T-cell (primary cell): Measurements from ENCODE around the gene PLCXD3. TPM values are rescaled to one million over a fixed set of nuclear protein-coding genes. Genes with fewer than 3 reads are reported as not detected.

Source experiments
- ATAC-seq, 4 experiments: fragments of 200-7000 bp in 3 of 4; fragments of 150-1000 bp in 1 of 4; cut with Tn5 transposase; replicated peaks in 1 of 4; 1 replicate in 3 of 4; 2 replicates in 1 of 4; pipeline ENCODE4 v1.10.0; 2021; ENCODE audit warnings: moderate library complexity in 3 of 4, mild to moderate bottlenecking in 2 of 4, moderate number of reproducible peaks in 1 of 4
- CTCF ChIA-PET, 2 donors: fragments of 300-600 bp; sonication (Branson Sonifier 250); formaldehyde crosslinking; loops; one replicate each; lab custom pipeline; 2022; ENCODE audit warnings: antibody characterized with exemption in 2 of 2; lab: Charles Lee
- POLR2A ChIA-PET, 2 donors: fragments of 300-600 bp; sonication (Branson Sonifier 250); formaldehyde crosslinking; loops; one replicate each; lab custom pipeline; 2022; ENCODE audit warnings: antibody characterized with exemption in 2 of 2; lab: Charles Lee
- DNase-seq, 35 experiments: peaks; one replicate each; pipeline versions ENCODE4 v3.0.0 to v3.0.0-alpha.2; 2013 to 2023
- H3K27ac ChIP-seq: one replicate; pipeline ENCODE4 v1.5.1; 2013; ENCODE audit warnings: low read length
- H3K27me3 ChIP-seq, 2 experiments: replicated peaks in 1 of 2; 1 replicate in 1 of 2; 2 replicates in 1 of 2; pipeline versions ENCODE4 v1.6.1 to v1.7.0; 2013; ENCODE audit warnings: low read length in 1 of 2, mixed read lengths in 1 of 2; ENCODE audit not compliant: control insufficient read depth in 2 of 2, insufficient read depth in 2 of 2; ENCODE audit errors: extremely low read depth in 1 of 2
- H3K36me3 ChIP-seq, 2 donors: 1 replicate in 1 of 2; 2 replicates in 1 of 2; pipeline versions ENCODE4 v1.6.1 to v1.7.0; 2013; ENCODE audit warnings: low read length in 1 of 2; ENCODE audit not compliant: control insufficient read depth in 2 of 2, insufficient read depth in 1 of 2; ENCODE audit errors: extremely low read depth in 1 of 2
- H3K4me1 ChIP-seq, 2 experiments: 1 replicate in 1 of 2; 2 replicates in 1 of 2; pipeline versions ENCODE4 v1.6.1 to v1.7.0; 2013; ENCODE audit warnings: low read length in 2 of 2, mixed read lengths in 1 of 2; ENCODE audit not compliant: insufficient read depth in 2 of 2, control insufficient read depth in 1 of 2; ENCODE audit errors: extremely low read depth in 1 of 2
- H3K4me3 ChIP-seq, 2 donors: 1 replicate in 1 of 2; 2 replicates in 1 of 2; pipeline versions ENCODE4 v1.5.1 to v1.7.0; 2013; ENCODE audit warnings: mild to moderate bottlenecking in 2 of 2, low read length in 1 of 2, moderate library complexity in 1 of 2; ENCODE audit not compliant: control insufficient read depth in 1 of 2; ENCODE audit errors: extremely low read depth in 1 of 2
- H3K9me3 ChIP-seq: 2 replicates; pipeline ENCODE4 v1.7.0; 2013
- H3K27ac Mint-ChIP-seq, 2 donors: one replicate each; pipeline ENCODE4 v1.8.0; 2020 to 2021; ENCODE audit warnings: mild to moderate bottlenecking in 2 of 2, mixed read lengths in 2 of 2
- H3K27me3 Mint-ChIP-seq, 2 donors: one replicate each; pipeline ENCODE4 v1.8.0; 2021 to 2022; ENCODE audit warnings: mixed read lengths in 2 of 2
- H3K36me3 Mint-ChIP-seq: one replicate; pipeline ENCODE4 v1.8.0; 2021; ENCODE audit warnings: mixed read lengths
- H3K4me1 Mint-ChIP-seq, 3 donors: one replicate each; pipeline ENCODE4 v1.8.0; 2020 to 2022; ENCODE audit warnings: mixed read lengths in 3 of 3, mild to moderate bottlenecking in 1 of 3
- H3K4me3 Mint-ChIP-seq, 3 donors: one replicate each; pipeline ENCODE4 v1.8.0; 2020 to 2022; ENCODE audit warnings: mild to moderate bottlenecking in 3 of 3, mixed read lengths in 3 of 3, moderate library complexity in 3 of 3
- H3K9me3 Mint-ChIP-seq, 3 donors: one replicate each; pipeline ENCODE4 v1.8.0; 2020 to 2022; ENCODE audit warnings: mixed read lengths in 3 of 3
- WGBS: methylation state at CpG from one replicate; pipeline ENCODE4 v1.1.5; 2013; ENCODE audit warnings: missing lambda C conversion rate; ENCODE audit not compliant: insufficient coverage; 5-methylcytosine and 5-hydroxymethylcytosine counted together
- total RNA-seq, 35 experiments: library from RNA in 6 of 35; stranded (reverse) in 6 of 35; fragments of 120-200 nt in 1 of 35; gene quantifications; one replicate each; pipeline versions ENCODE4 v1.2.1 to v1.2.4 and lab custom pipeline; 2013 to 2026

PLCXD3 gene
- total RNA-seq, 5 donors from 2014 or later (not counting 1 experiment from before 2014, with no cell fraction given), result 0.03 to 0.07 (median 0.06) TPM; not detected in 2

DNA sequence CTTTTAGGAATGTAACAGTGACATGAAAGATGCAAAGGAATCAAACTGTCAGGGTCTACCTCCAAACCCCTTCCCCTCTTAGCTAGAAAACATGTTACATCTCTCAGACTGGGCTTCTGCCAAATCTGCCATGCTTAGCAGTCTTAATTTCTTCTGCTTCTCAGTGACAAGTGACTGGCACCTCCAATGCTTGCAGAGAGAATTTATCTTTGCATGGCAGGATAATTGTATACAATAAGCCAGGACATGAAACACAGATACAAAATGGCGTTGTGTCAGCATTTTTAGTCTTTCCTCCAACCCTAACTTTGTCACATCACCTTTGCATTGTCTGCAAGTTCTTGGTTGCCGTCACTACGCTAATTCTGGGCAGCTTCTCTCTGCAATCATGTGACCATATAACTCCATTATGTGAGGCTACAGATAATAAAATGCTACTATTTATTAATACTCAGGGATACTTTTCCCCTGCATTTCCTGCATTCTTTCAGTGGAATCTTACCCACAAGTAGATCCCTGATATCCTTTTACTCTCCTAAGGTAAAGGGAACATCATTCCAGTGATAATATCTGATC lies 89.8 kb downstream of the PLCXD3 start:
- no peak overlapping the region for H3K27ac Mint-ChIP-seq
- H3K27me3 Mint-ChIP-seq, result no peaks in the 10 kb centered on the region
- ATAC-seq (no peak), DNase-seq (no peak)
- WGBS, result 44% methylated on average over 1 of the region's 3 CpGs
- no peaks in the 10 kb centered on the region for H3K36me3 Mint-ChIP-seq
- H3K9me3 Mint-ChIP-seq, result peaks cover 0 to 3% (median 0%) of the 10 kb centered on the region in 3 donors
- Histone ChIP-seq H3K9me3 (no peaks in the 10 kb centered on the region), H3K27me3 (no peaks in the 10 kb centered on the region), H3K4me1 (no peaks in the 10 kb centered on the region), H3K27ac (no peak overlapping the region), H3K4me3 (no peak overlapping the region), H3K36me3 (no peaks in the 10 kb centered on the region)
- no peak overlapping the region for H3K4me3 Mint-ChIP-seq
- H3K4me1 Mint-ChIP-seq, result no peaks in the 10 kb centered on the region
- CTCF ChIA-PET, result no interaction called here
- POLR2A ChIA-PET, result no interaction called here

DNA sequence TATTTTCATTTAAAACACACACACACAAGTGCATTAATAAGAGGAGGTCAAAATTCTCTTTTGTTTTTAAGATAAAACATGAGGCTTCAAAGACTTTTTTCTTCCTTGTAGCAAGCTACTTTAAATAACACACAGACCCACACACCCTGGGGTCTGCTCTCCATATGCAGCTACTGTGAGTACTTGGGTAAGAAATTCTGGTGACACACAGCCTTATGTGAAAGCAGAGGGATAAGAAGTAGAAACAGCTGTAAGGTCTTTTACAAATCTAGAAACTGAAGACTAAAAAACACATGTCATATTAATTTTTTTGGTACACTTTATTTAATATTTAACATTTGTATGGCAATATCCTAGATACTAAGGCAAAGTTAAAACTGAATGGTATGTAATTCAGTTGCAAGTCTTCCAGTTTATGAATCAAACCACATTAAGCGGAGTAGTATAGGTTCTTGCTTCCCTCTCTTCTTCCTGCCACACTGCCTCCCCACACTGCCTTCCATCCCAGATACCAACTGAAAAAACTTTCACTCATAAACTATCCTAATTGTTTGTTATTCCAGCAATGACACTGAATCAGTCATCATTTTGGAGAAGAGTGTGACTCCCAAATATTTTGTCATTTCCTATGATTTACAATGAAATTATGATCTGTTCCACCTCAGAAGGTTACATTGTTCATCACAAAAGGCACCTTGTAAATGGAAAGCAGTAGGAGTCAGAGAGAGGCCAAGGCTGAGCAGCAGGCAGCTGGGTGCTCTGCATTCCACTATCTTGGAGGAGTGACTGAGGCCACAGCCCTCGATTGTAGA lies 92.0 kb downstream of the PLCXD3 start:
- no peak overlapping the region for H3K27ac ChIP-seq
- Mint-ChIP-seq H3K27ac (no peak overlapping the region), H3K9me3 (peaks cover 0 to 5% (median 3%) of the 10 kb centered on the region in 3 donors), H3K4me1 (no peaks in the 10 kb centered on the region), H3K4me3 (no peak overlapping the region), H3K36me3 (no peaks in the 10 kb centered on the region), H3K27me3 (no peaks in the 10 kb centered on the region)
- CTCF ChIA-PET, result no interaction called here
- H3K4me1 ChIP-seq, result no peaks in the 10 kb centered on the region
- no peaks in the 10 kb centered on the region for H3K9me3 ChIP-seq
- ATAC-seq (no peak), DNase-seq (no peak)
- H3K27me3 ChIP-seq, result no peaks in the 10 kb centered on the region
- no peaks in the 10 kb centered on the region for H3K36me3 ChIP-seq
- no peak overlapping the region for H3K4me3 ChIP-seq
- WGBS, result no CpG with 5 or more reads among the region's 2 CpGs
- POLR2A ChIA-PET, result no interaction called here

- no peaks in the 10 kb centered on the region for H3K27me3 Mint-ChIP-seq
- H3K27ac Mint-ChIP-seq, result no peak overlapping the region
- ATAC-seq, result no peak
- H3K9me3 ChIP-seq, result no peaks in the 10 kb centered on the region
- no peaks in the 10 kb centered on the region for H3K27me3 ChIP-seq
- WGBS, result no CpG with 5 or more reads among the region's 1 CpG
- no peak overlapping the region for H3K27ac ChIP-seq
- no peaks in the 10 kb centered on the region for H3K36me3 Mint-ChIP-seq
- no peaks in the 10 kb centered on the region for H3K4me1 Mint-ChIP-seq
- no peak overlapping the region for H3K4me3 ChIP-seq
- DNase-seq, result no peak
- H3K36me3 ChIP-seq, result no peaks in the 10 kb centered on the region
- ChIA-PET CTCF (no interaction called here), POLR2A (no interaction called here)
- H3K4me3 Mint-ChIP-seq, result no peak overlapping the region
- no peaks in the 10 kb centered on the region for H3K4me1 ChIP-seq
- peaks cover 0 to 5% (median 3%) of the 10 kb centered on the region in 3 donors for H3K9me3 Mint-ChIP-seq
These were observed 94.1 kb downstream of the PLCXD3 start for GRCh38 chr5:41416336-41416735.

DNA sequence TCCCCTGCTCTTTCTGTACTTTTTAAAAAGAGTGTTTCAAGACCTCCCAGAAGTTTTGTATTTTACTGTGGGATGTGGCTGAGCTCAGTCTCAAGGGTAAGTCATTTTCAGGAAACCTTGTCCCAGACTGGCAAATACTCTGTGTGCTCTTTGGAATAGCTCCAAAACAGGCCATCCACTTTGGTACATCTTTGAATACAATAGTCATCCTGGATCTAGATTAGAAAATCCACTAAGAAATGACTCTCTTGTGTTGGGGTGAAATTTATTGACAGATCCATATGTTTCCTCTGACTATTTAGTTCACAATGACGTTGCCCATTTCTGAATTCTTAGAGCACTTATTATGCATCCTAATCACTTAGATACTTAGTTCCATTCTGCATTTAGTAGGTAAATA lies 95.2 kb downstream of the PLCXD3 start:
- Mint-ChIP-seq H3K9me3 (peaks cover 0 to 5% (median 3%) of the 10 kb centered on the region in 3 donors), H3K27ac (no peak overlapping the region), H3K36me3 (no peaks in the 10 kb centered on the region), H3K27me3 (no peaks in the 10 kb centered on the region), H3K4me3 (no peak overlapping the region), H3K4me1 (no peaks in the 10 kb centered on the region)
- POLR2A ChIA-PET, result no interaction called here
- no CpG with 5 or more reads among the region's 1 CpG for WGBS
- Histone ChIP-seq H3K9me3 (no peaks in the 10 kb centered on the region), H3K4me3 (no peak overlapping the region), H3K27me3 (no peaks in the 10 kb centered on the region), H3K27ac (no peak overlapping the region), H3K36me3 (no peaks in the 10 kb centered on the region), H3K4me1 (no peaks in the 10 kb centered on the region)
- CTCF ChIA-PET, result no interaction called here
- DNase-seq (no peak), ATAC-seq (no peak)

DNA sequence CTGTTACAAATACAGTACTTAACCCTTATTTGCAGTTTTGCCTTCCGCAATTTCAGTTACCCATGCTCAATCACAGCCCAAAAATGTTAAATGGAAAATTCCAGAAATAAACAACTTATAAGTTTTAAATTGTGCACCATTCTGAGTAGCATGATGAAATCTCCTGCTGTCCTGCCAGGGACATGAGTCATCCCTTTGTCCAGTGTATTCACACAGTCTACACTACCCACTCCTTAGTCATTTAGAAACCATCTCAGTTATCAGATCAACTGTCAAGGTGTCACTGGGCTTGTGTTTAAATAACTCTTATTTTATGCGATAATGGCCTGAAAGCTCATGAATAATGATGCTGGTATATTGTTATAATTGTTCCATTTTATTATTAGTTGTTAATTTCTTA lies 95.8 kb downstream of the PLCXD3 start:
- Histone ChIP-seq H3K9me3 (no peaks in the 10 kb centered on the region), H3K27me3 (no peaks in the 10 kb centered on the region), H3K4me3 (no peak overlapping the region), H3K4me1 (no peaks in the 10 kb centered on the region), H3K27ac (no peak overlapping the region), H3K36me3 (no peaks in the 10 kb centered on the region)
- CTCF ChIA-PET, result no interaction called here
- Mint-ChIP-seq H3K27ac (no peak overlapping the region), H3K4me3 (no peak overlapping the region), H3K9me3 (peaks cover 0 to 5% (median 3%) of the 10 kb centered on the region in 3 donors), H3K4me1 (no peaks in the 10 kb centered on the region), H3K36me3 (no peaks in the 10 kb centered on the region), H3K27me3 (no peaks in the 10 kb centered on the region)
- DNase-seq, result no peak
- WGBS, result no CpG with 5 or more reads among the region's 2 CpGs
- ATAC-seq, result no peak
- POLR2A ChIA-PET, result no interaction called here

- H3K9me3 ChIP-seq, result no peaks in the 10 kb centered on the region
- POLR2A ChIA-PET, result no interaction called here
- no peaks in the 10 kb centered on the region for H3K27me3 Mint-ChIP-seq
- H3K27me3 ChIP-seq, result no peaks in the 10 kb centered on the region
- no peaks in the 10 kb centered on the region for H3K4me1 ChIP-seq
- no peak overlapping the region for H3K27ac Mint-ChIP-seq
- DNase-seq (no peak), ATAC-seq (no peak)
- no CpG with 5 or more reads among the region's 1 CpG for WGBS
- H3K4me1 Mint-ChIP-seq, result no peaks in the 10 kb centered on the region
- CTCF ChIA-PET, result no interaction called here
- no peaks in the 10 kb centered on the region for H3K36me3 Mint-ChIP-seq
- no peak overlapping the region for H3K4me3 ChIP-seq
- H3K9me3 Mint-ChIP-seq, result peaks cover 0 to 5% (median 3%) of the 10 kb centered on the region in 3 donors
- no peak overlapping the region for H3K27ac ChIP-seq
- no peak overlapping the region for H3K4me3 Mint-ChIP-seq
- no peaks in the 10 kb centered on the region for H3K36me3 ChIP-seq
These were observed 97.3 kb downstream of the PLCXD3 start for GRCh38 chr5:41413074-41413473.
